Mucosa of rectum (tissue), 2 donors: ENCODE data around the gene IFITM5.
"Not testable (repeated sequence)": the region's sequence is repeated elsewhere in the genome, so short reads cannot be mapped to it uniquely, and the experiment has no call there.

ENCODE experiments used
- H3K27ac ChIP-seq, 2 donors: one replicate each; pipeline ENCODE4 v1.7.0; 2013; ENCODE audit warnings: inconsistent platforms in 2 of 2, low read depth in 2 of 2, low read length in 2 of 2
- H3K27me3 ChIP-seq, 2 donors: one replicate each; pipeline ENCODE4 v1.7.0; 2013; ENCODE audit warnings: low read length in 2 of 2; ENCODE audit not compliant: control insufficient read depth in 2 of 2, insufficient read depth in 2 of 2
- H3K36me3 ChIP-seq, 2 donors: one replicate each; pipeline ENCODE4 v1.7.0; 2013; ENCODE audit warnings: low read length in 2 of 2; ENCODE audit not compliant: control insufficient read depth in 2 of 2, insufficient read depth in 2 of 2
- H3K4me1 ChIP-seq, 2 donors: one replicate each; pipeline ENCODE4 v1.7.0; 2013; ENCODE audit warnings: low read length in 2 of 2, mild to moderate bottlenecking in 1 of 2; ENCODE audit not compliant: control insufficient read depth in 2 of 2, insufficient read depth in 2 of 2
- H3K4me3 ChIP-seq, 2 donors: one replicate each; pipeline ENCODE4 v1.7.0; 2013; ENCODE audit warnings: low read length in 2 of 2
- H3K9ac ChIP-seq, 2 donors: one replicate each; pipeline ENCODE4 v1.7.0; 2013; ENCODE audit warnings: low read length in 2 of 2, low read depth in 1 of 2, mild to moderate bottlenecking in 1 of 2
- H3K9me3 ChIP-seq, 2 donors: one replicate each; pipeline ENCODE4 v1.7.0; 2013; ENCODE audit warnings: low read length in 2 of 2; ENCODE audit not compliant: control insufficient read depth in 2 of 2
- donor health status: healthy.
- donor health status: Normal muscosa, but diverticular disease.

IFITM5 gene

DNA sequence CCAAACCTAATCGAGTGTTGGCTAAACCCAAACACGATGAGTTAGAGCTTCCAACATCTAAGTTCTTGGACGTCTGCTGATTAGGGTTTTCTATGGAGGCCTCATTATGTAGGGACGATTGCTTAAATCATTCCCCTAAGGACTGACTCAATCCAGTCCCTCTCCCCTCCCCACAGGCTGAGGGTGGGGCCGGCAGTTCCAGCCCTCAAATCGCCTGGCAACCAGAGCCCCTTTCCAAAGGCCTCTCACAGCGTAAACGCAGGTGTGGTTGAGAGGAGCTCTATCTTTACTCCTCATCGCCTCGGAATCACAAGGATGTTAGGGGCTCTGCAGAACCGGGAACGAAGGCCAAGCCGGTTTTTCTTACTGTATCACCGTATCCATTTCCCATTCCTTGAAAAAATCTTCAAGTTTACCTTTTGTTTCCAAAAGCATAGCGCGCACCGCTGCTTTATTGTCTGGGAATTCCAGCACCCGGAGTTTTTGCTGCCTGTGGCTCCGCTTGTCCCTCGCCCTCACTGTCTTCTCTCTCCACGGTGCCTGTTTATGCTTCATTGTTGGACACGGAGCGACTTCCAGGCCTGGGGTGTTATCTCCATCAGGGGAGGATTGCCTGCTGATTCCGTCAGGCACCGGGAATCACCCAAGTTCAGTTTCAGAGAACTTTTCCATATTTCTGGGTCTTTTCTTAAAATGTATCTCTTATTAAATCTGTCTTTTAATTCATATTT, 35.1 kb upstream of the IFITM5 start:
- no peaks in the 10 kb centered on the region for H3K9me3 ChIP-seq

GRCh38 chr11:333616-334263, 34.4 kb upstream of the IFITM5 start:
- not testable (repeated sequence) for H3K4me3 ChIP-seq, H3K9ac ChIP-seq, H3K27ac ChIP-seq, H3K9me3 ChIP-seq, H3K27me3 ChIP-seq, H3K36me3 ChIP-seq
- peaks cover 0 to 12% of the 10 kb centered on the region in 2 donors for H3K4me1 ChIP-seq

More for the DNA sequence above, 35.1 kb upstream of the IFITM5 start:
- Histone ChIP-seq H3K4me1 (peaks cover 0 to 12% of the 10 kb centered on the region in 2 donors), H3K27me3 (no peaks in the 10 kb centered on the region), H3K9ac (no peak overlapping the region), H3K36me3 (no peaks in the 10 kb centered on the region), H3K4me3 (no peak overlapping the region), H3K27ac (no peak overlapping the region)

GRCh38 chr11:332651-333480, 33.5 kb upstream of the IFITM5 start:
- Histone ChIP-seq H3K4me3 (no peak overlapping the region), H3K27ac (no peak overlapping the region), H3K36me3 (no peaks in the 10 kb centered on the region), H3K9ac (no peak overlapping the region), H3K4me1 (peaks cover 0 to 12% of the 10 kb centered on the region in 2 donors), H3K9me3 (no peaks in the 10 kb centered on the region), H3K27me3 (no peaks in the 10 kb centered on the region)

DNA sequence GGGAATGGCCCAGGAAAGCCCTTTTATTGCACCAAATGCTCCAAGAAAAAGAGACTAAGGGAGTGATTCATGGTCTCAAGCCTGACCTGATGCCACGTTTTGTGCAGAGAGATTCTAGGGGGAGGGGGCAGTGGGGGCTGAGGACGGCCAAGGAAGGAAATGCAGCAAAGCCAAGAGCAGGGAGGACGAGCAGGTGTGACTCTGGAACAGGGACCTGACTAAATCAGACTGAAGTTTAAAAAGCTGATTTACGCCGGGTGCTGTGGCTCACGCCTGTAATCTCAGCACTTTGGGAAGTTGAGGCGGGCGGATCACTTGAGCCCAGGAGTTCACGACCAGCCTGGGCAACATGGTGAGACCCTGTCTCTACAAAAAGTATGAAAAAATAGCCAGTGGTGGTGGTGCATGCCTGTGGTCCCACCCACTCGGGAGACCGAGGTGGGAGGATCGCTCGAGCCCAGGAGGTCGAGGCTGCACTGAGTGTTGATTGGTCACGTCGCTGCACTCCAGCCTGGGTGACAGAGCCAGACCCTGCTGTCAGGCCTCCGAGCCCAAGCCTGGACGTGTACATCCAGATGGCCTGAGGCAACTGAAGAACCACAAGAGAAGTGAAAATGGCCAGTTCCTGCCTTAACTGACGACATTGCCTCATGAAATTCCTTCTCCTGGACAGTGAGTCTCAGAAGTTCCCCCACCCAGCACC, 32.2 kb upstream of the IFITM5 start:
- Histone ChIP-seq H3K9ac (no peak overlapping the region), H3K27ac (no peak overlapping the region), H3K4me3 (no peak overlapping the region), H3K9me3 (no peaks in the 10 kb centered on the region), H3K4me1 (peaks cover 8 to 18% of the 10 kb centered on the region in 2 donors), H3K27me3 (no peaks in the 10 kb centered on the region), H3K36me3 (no peaks in the 10 kb centered on the region)

DNA sequence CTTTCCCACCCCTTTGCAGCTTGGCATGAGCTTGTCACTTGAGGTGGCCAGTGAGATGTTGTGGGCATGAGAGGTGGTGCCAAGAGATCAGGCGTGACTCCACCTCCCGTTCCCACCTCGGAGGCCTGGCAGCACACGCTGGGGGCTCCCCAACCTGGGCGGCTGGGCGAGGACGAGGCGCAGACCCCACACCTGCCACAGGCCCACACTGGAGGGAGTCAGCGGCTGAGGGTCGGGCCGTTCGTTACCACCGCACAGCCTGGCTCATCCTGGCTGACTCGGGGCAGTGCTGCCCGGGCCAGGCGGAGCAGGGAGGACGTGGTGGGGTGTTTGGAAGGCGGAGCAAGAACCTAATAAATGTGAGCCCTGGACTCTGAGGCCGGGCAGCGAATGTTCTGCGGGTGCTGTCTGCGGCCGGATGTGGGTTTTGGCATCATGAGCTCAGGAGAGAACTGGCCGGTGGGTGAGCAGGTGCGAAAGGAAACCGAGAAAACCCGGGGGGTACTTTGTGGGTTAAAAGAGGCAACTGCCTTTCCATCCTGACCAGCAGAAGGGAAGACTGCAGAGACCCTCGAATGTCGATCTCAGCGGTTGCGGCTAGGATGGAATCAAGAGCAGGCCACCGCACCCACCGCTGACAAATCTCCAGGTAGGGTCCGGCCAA, 31.5 kb upstream of the IFITM5 start:
- Histone ChIP-seq H3K4me1 (peaks cover 13 to 18% of the 10 kb centered on the region in 2 donors), H3K27me3 (no peaks in the 10 kb centered on the region), H3K4me3 (no peak overlapping the region), H3K9me3 (no peaks in the 10 kb centered on the region), H3K9ac (no peak overlapping the region), H3K36me3 (no peaks in the 10 kb centered on the region), H3K27ac (no peak overlapping the region)

GRCh38 chr11:330307-330693, 31.0 kb upstream of the IFITM5 start:
- Histone ChIP-seq H3K36me3 (no peaks in the 10 kb centered on the region), H3K9me3 (no peaks in the 10 kb centered on the region), H3K27ac (no peak overlapping the region), H3K27me3 (no peaks in the 10 kb centered on the region), H3K9ac (no peak overlapping the region), H3K4me1 (peaks cover 17% of the 10 kb centered on the region in 2 donors), H3K4me3 (no peak overlapping the region)

GRCh38 chr11:329886-330253, 30.5 kb upstream of the IFITM5 start:
- H3K27ac ChIP-seq = no peak overlapping the region
- peaks cover 17% of the 10 kb centered on the region in 2 donors for H3K4me1 ChIP-seq
- no peak overlapping the region for H3K4me3 ChIP-seq
- H3K36me3 ChIP-seq = no peaks in the 10 kb centered on the region
- no peaks in the 10 kb centered on the region for H3K9me3 ChIP-seq
- H3K27me3 ChIP-seq = no peaks in the 10 kb centered on the region
- no peak overlapping the region for H3K9ac ChIP-seq

- not testable (repeated sequence) for H3K4me3 ChIP-seq
Measured at GRCh38 chr11:328516-329100, 29.3 kb upstream of the IFITM5 start.

DNA sequence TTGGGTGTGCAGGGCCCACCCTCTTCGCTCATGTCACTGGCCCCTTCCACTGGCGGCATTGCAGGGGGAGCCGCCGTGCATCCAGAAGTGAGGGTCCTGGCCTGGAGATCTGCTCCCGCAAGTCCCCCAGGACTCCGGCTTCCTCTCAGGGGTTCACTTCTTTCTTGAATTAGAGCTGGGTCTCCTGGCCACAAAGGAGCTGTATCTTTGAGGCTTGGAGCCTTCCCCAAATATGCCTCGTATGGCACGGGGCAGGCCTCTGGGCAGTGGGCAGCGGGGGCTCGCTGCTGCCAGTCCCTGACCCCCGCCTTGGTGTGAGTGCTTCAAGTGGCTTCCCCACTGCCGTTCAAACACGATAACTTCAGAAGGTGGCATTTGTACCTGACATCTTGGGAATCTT, 28.7 kb upstream of the IFITM5 start:
- no peaks in the 10 kb centered on the region for H3K27me3 ChIP-seq
- peaks cover 17 to 18% of the 10 kb centered on the region in 2 donors for H3K4me1 ChIP-seq
- H3K9me3 ChIP-seq = no peaks in the 10 kb centered on the region
- H3K36me3 ChIP-seq = no peaks in the 10 kb centered on the region
- no peak overlapping the region for H3K9ac ChIP-seq
- H3K27ac ChIP-seq = no peak overlapping the region
- H3K4me3 ChIP-seq = no peak overlapping the region

More at GRCh38 chr11:328516-329100, 29.3 kb upstream of the IFITM5 start:
- H3K9ac ChIP-seq, H3K36me3 ChIP-seq, H3K9me3 ChIP-seq, H3K27ac ChIP-seq, H3K27me3 ChIP-seq: not testable (repeated sequence)
- peaks cover 17 to 18% of the 10 kb centered on the region in 2 donors for H3K4me1 ChIP-seq
